KMS-11 (cell line): Measurements from ENCODE around the gene TPPP2.
"Not testable (repeated sequence)": the region's sequence is repeated elsewhere in the genome, so short reads cannot be mapped to it uniquely, and the experiment has no call there.

ENCODE experiments used
- H2AFZ ChIP-seq: fragments of 200-600 bp; sonication (generic); 2 replicates; pipeline ENCODE4 v1.6.1; 2016; ENCODE audit warnings: antibody characterized with exemption, mixed run types, low read depth
- H3K27ac ChIP-seq: fragments of 200-600 bp; sonication (generic); 2 replicates; pipeline ENCODE4 v1.6.1; 2016; ENCODE audit warnings: mild to moderate bottlenecking, mixed run types
- H3K27me3 ChIP-seq: fragments of 200-600 bp; sonication (generic); 2 replicates; pipeline ENCODE4 v1.6.1; 2017; ENCODE audit warnings: mild to moderate bottlenecking, low read depth, mixed run types, moderate library complexity; ENCODE audit not compliant: insufficient read depth
- H3K36me3 ChIP-seq: fragments of 200-600 bp; sonication (generic); 2 replicates; pipeline ENCODE4 v1.6.1; 2017; ENCODE audit warnings: mild to moderate bottlenecking, mixed run types; ENCODE audit not compliant: insufficient read depth
- H3K4me1 ChIP-seq: fragments of 200-600 bp; sonication (generic); 2 replicates; pipeline ENCODE4 v1.6.1; 2016; ENCODE audit warnings: mild to moderate bottlenecking, low read depth, mixed run types; ENCODE audit not compliant: poor library complexity, severe bottlenecking
- H3K4me2 ChIP-seq: fragments of 200-600 bp; sonication (generic); 2 replicates; pipeline ENCODE4 v1.7.0; 2016; ENCODE audit warnings: mild to moderate bottlenecking, mixed run types
- H3K4me3 ChIP-seq: fragments of 200-600 bp; sonication (generic); IDR thresholded peaks from 2 replicates; pipeline ENCODE4 v1.6.1; 2017; ENCODE audit warnings: low read depth, low read length, mixed read lengths; ENCODE audit not compliant: insufficient read depth
- H3K79me2 ChIP-seq: fragments of 200-600 bp; sonication (generic); 2 replicates; pipeline ENCODE4 v1.6.1; 2016; ENCODE audit warnings: low read depth, mixed run types; ENCODE audit not compliant: insufficient read depth
- H3K9ac ChIP-seq: fragments of 200-600 bp; sonication (generic); 2 replicates; pipeline ENCODE4 v1.6.1; 2016; ENCODE audit warnings: mild to moderate bottlenecking, mixed run types
- H4K20me1 ChIP-seq: fragments of 200-600 bp; sonication (generic); 2 replicates; pipeline ENCODE4 v1.6.1; 2016; ENCODE audit warnings: mild to moderate bottlenecking, mixed run types; ENCODE audit not compliant: insufficient read depth
- CTCF ChIP-seq: fragments of 200-600 bp; sonication (generic); conservative IDR thresholded peaks from 2 replicates; pipeline ENCODE4 v1.6.1; 2017; ENCODE audit warnings: low read depth, mild to moderate bottlenecking, antibody characterized with exemption, low read length, moderate library complexity, mixed read lengths

TPPP2 gene

GRCh38 chr14:21029917-21030316 lies at the start of gene TPPP2:
Gene TPPP2 (plus strand): TSS chr14:21030217. CDS start chr14:21030582, 365 bp downstream.
- Histone ChIP-seq H4K20me1 (no peaks in the 10 kb centered on the region), H3K27ac (no peak within 1 kb of the TSS), H3K4me3 (no peak within 1 kb of the TSS), H3K36me3 (no peaks in the 10 kb centered on the region), H3K79me2 (no peaks in the 10 kb centered on the region), H2AFZ (no peak within 1 kb of the TSS), H3K9ac (no peak within 1 kb of the TSS), H3K27me3 (no peaks in the 10 kb centered on the region), H3K4me2 (no peak within 1 kb of the TSS), H3K4me1 (no peaks in the 10 kb centered on the region)
- TF ChIP-seq CTCF, result no peak

- no peaks in the 10 kb centered on the region for H3K79me2 ChIP-seq
- H3K36me3 ChIP-seq, result no peaks in the 10 kb centered on the region
- H3K27ac ChIP-seq, result no peak overlapping the region
- H3K27me3 ChIP-seq, result no peaks in the 10 kb centered on the region
- no peak overlapping the region for H3K4me3 ChIP-seq
- no peak overlapping the region for H2AFZ ChIP-seq
- H4K20me1 ChIP-seq, result no peaks in the 10 kb centered on the region
- no peak overlapping the region for H3K4me2 ChIP-seq
- H3K9ac ChIP-seq, result no peak overlapping the region
- no peak for TF ChIP-seq CTCF
- no peaks in the 10 kb centered on the region for H3K4me1 ChIP-seq
Measured at GRCh38 chr14:20980906-20981305, 49.1 kb upstream of the TPPP2 start.

GRCh38 chr14:20982646-20983369 lies 47.2 kb upstream of the TPPP2 start:
- Histone ChIP-seq H3K36me3 (no peaks in the 10 kb centered on the region), H3K4me3 (no peak overlapping the region), H3K4me2 (no peak overlapping the region), H4K20me1 (no peaks in the 10 kb centered on the region), H3K27ac (no peak overlapping the region), H2AFZ (no peak overlapping the region), H3K79me2 (no peaks in the 10 kb centered on the region), H3K4me1 (no peaks in the 10 kb centered on the region), H3K27me3 (no peaks in the 10 kb centered on the region), H3K9ac (no peak overlapping the region)
- no peak for TF ChIP-seq CTCF

- not testable (repeated sequence) for H3K27me3 ChIP-seq, H3K27ac ChIP-seq, H3K4me1 ChIP-seq, H3K9ac ChIP-seq, H4K20me1 ChIP-seq, H3K4me2 ChIP-seq, H2AFZ ChIP-seq, H3K4me3 ChIP-seq, H3K79me2 ChIP-seq, H3K36me3 ChIP-seq
Measured at GRCh38 chr14:20985650-20986049, 44.4 kb upstream of the TPPP2 start.

- Histone ChIP-seq H3K9ac (no peak overlapping the region), H3K4me2 (no peak overlapping the region), H3K4me3 (no peak overlapping the region), H2AFZ (no peak overlapping the region), H3K4me1 (peaks cover 16% of the 10 kb centered on the region), H4K20me1 (no peaks in the 10 kb centered on the region), H3K27ac (no peak overlapping the region), H3K79me2 (peaks cover 17% of the 10 kb centered on the region), H3K27me3 (no peaks in the 10 kb centered on the region), H3K36me3 (no peaks in the 10 kb centered on the region)
- TF ChIP-seq CTCF, result no peak
Measured at GRCh38 chr14:20986811-20987210, 43.2 kb upstream of the TPPP2 start.
